Heart left ventricle (tissue), 16 donors: ENCODE results near the gene CNPY4. TPM values are rescaled to one million over a fixed set of nuclear protein-coding genes. Genes with fewer than 3 reads are reported as not detected.

Experiments used
- ATAC-seq, 4 donors: fragments of 200-7000 bp; cut with Tn5 transposase; one replicate each; pipeline ENCODE4 v1.9.1; 2020 to 2022; ENCODE audit warnings: moderate library complexity in 4 of 4, mild to moderate bottlenecking in 3 of 4, moderate number of reproducible peaks in 1 of 4
- DNase-seq, 5 donors: peaks; one replicate each; pipeline ENCODE4 v3.0.0-alpha.2; 2020
- H3K27ac ChIP-seq, 12 donors: fragments of 200-600 bp; sonication (generic) in 4 of 12; one replicate each; pipeline versions ENCODE4 v1.5.0 to v1.8.0; 2016 to 2022; ENCODE audit warnings: mild to moderate bottlenecking in 2 of 12
- H3K27me3 ChIP-seq, 9 donors: fragments of 200-600 bp; sonication (generic) in 2 of 9; one replicate each; pipeline versions ENCODE4 v1.5.1 to v1.8.0; 2016 to 2022; ENCODE audit warnings: mild to moderate bottlenecking in 3 of 9
- H3K36me3 ChIP-seq, 9 donors: fragments of 200-600 bp; sonication (generic) in 2 of 9; one replicate each; pipeline versions ENCODE4 v1.5.0 to v1.8.0; 2018 to 2022; ENCODE audit warnings: mild to moderate bottlenecking in 2 of 9
- H3K4me1 ChIP-seq, 12 donors: fragments of 200-600 bp; sonication (generic) in 4 of 12; one replicate each; pipeline versions ENCODE4 v1.5.0 to v1.8.0; 2016 to 2022; ENCODE audit warnings: mild to moderate bottlenecking in 3 of 12
- H3K4me3 ChIP-seq, 12 donors: fragments of 200-600 bp; sonication (generic) in 4 of 12; one replicate each; pipeline versions ENCODE4 v1.5.0 to v1.8.0; 2017 to 2022; ENCODE audit warnings: mild to moderate bottlenecking in 9 of 12, moderate library complexity in 4 of 12
- H3K9me3 ChIP-seq, 12 donors: fragments of 200-600 bp; sonication (generic) in 4 of 12; one replicate each; pipeline versions ENCODE4 v1.5.0 to v1.8.0; 2016 to 2022; ENCODE audit warnings: mild to moderate bottlenecking in 1 of 12
- POLR2A ChIP-seq, 2 donors: fragments of 450-650 bp; IDR thresholded peaks; one replicate each; pipeline ENCODE4 v1.6.1; 2017; ENCODE audit warnings: antibody characterized with exemption in 2 of 2, mild to moderate bottlenecking in 2 of 2, moderate library complexity in 2 of 2
- WGBS, 4 donors: extraction: QIAGEN DNeasy Blood & Tissue Kit in 2 of 4; methylation state at CpG; one replicate each; pipeline versions ENCODE4 v1.1.5 to v1.1.7; 2013 to 2018; 5-methylcytosine and 5-hydroxymethylcytosine counted together
- intact Hi-C, 10 donors: fragments of 100-400 bp; cut with DNase I; formaldehyde crosslinking; loops; one replicate each; pipeline versions ENCODE4 v1.11.1 to v1.14.2; 2022
- polyA plus RNA-seq, 2 donors: library from polyadenylated mRNA; stranded (reverse); fragments of 200-250 nt; gene quantifications; one replicate each; pipeline ENCODE4 v1.2.3, GENCODE V29; 2013
- total RNA-seq, 9 donors: library from RNA; depleted of rRNA in 2 of 9; stranded (reverse); fragments of >200 nt in 2 of 9; fragmentation: NEBNext Ultra II Directional in 3 of 9; extraction: Animal tissue kit (Norgen Biotek cat#: 25700) in 3 of 9; gene quantifications; one replicate each; pipeline versions ENCODE4 v1.1.0 to v1.2.4, GENCODE V29; 2016 to 2023
- TF ChIP-seq, protein P1 (sequence below), 12 donors: fragments of 200-600 bp; sonication (generic) in 4 of 12; IDR thresholded peaks; one replicate each; pipeline versions ENCODE4 v1.5.0 to v1.8.0; 2018 to 2022; ENCODE audit warnings: antibody characterized with exemption in 12 of 12, mild to moderate bottlenecking in 5 of 12
- donor health status: ischemic (EF 13 %, LVEDD 7.1; RV severe dilation, severe dysfunction).
- donor health status: healthy with polysubstance abuse.
- donor health status: DM: no; HTN: yes; CAD: no.
- donor health status: DM: no; HTN: no; CAD: no.
- donor health status: ischemic (EF 25% LVEDD 6.9; RV normal size, moderate dysfunction).
- donor health status: ischemic (EF 25% LVEDD 5.7; RV mildly dilated, moderate dysfunction).
- donor health status: healthy.
- donor health status: DM: yes; HTN: yes; CAD: no.
- donor health status: ischemic (EF 35%, LVEDD 5.7; RV mildly dilated, moderate dysfunction).
- donor health status: nonischemic (EF 11% LVEDD 7.7; RV severe dilation, severe dysfunction).
- donor health status: DM: yes; HTN: yes; CAD: no.
- donor health status: PGD.
- donor health status: ischemic (EF 29% LVEDD 5.4; RV normal size, mild dysfunction).
- donor health status: nonischemic (EF 23%, LVEDD 6.1; RV moderate dilation, normal function).

Gene CNPY4
- total and polyA plus RNA-seq, 11 donors = 5.9 to 10.8 (median 8.5) TPM

GRCh38 chr7:100147278-100147677 lies 27.8 kb downstream of the CNPY4 start:
- no peak overlapping the region for H3K27ac ChIP-seq
- no peak for ATAC-seq
- peaks cover 0 to 18% (median 0%) of the 10 kb centered on the region in 9 donors for H3K36me3 ChIP-seq
- intact Hi-C loops = loop anchor here in 1 of 10 donors (10.0 kb wide), 1 partner anchor 198 kb away; no protein-coding TSS in a partner anchor
- no peaks in the 10 kb centered on the region for H3K27me3 ChIP-seq
- H3K4me3 ChIP-seq = no peak overlapping the region
- WGBS, 4 donors = 94 to 99% (median 97%) methylated on average over 2 of the region's 2 CpGs
- no peak for TF ChIP-seq POLR2A (IDR thresholded peaks at IDR 0.05)
- TF ChIP-seq, protein P1, sequence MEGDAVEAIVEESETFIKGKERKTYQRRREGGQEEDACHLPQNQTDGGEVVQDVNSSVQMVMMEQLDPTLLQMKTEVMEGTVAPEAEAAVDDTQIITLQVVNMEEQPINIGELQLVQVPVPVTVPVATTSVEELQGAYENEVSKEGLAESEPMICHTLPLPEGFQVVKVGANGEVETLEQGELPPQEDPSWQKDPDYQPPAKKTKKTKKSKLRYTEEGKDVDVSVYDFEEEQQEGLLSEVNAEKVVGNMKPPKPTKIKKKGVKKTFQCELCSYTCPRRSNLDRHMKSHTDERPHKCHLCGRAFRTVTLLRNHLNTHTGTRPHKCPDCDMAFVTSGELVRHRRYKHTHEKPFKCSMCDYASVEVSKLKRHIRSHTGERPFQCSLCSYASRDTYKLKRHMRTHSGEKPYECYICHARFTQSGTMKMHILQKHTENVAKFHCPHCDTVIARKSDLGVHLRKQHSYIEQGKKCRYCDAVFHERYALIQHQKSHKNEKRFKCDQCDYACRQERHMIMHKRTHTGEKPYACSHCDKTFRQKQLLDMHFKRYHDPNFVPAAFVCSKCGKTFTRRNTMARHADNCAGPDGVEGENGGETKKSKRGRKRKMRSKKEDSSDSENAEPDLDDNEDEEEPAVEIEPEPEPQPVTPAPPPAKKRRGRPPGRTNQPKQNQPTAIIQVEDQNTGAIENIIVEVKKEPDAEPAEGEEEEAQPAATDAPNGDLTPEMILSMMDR (IDR thresholded peaks at IDR 0.05) = no peak
- DNase-seq = no peak
- H3K9me3 ChIP-seq = no peaks in the 10 kb centered on the region
- H3K4me1 ChIP-seq = peaks cover 0 to 36% (median 12%) of the 10 kb centered on the region in 12 donors

DNA sequence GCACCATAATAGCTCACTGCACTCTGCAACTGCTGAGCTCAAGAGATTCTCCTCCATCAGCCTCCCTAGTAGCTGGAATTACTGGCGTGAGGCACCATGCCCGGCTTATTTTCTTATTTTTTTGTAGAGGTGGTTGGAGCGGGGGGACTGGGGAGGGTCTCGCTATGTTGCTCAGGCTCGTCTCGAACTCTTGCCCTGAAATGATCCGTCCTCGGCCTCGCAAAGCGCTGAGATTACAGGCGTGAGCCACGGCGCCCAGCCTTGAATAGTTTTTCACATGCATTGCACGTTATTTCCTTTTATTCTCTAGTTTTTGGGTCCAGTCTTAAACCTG lies 28.8 kb downstream of the CNPY4 start:
- no peaks in the 10 kb centered on the region for H3K27me3 ChIP-seq
- peaks cover 0 to 25% (median 3%) of the 10 kb centered on the region in 9 donors for H3K36me3 ChIP-seq
- intact Hi-C loops = loop anchor here in 1 of 10 donors (10.0 kb wide), 1 partner anchor 197 kb away; no protein-coding TSS in a partner anchor
- H3K4me3 ChIP-seq = peak overlapping the region; percentile 16 to 97 (median 76)
- H3K27ac ChIP-seq = peak overlapping the region in 11 of 12 donors; percentile 26 to 89 (median 83)
- peaks cover 0 to 46% (median 12%) of the 10 kb centered on the region in 12 donors for H3K4me1 ChIP-seq
- ATAC-seq (peak in 1 of 4 donors; percentile 1), DNase-seq (no peak)
- H3K9me3 ChIP-seq = no peaks in the 10 kb centered on the region
- TF ChIP-seq POLR2A (IDR thresholded peaks at IDR 0.05) = no peak
- TF ChIP-seq, protein P1 (IDR thresholded peaks at IDR 0.05) = no peak
- WGBS, 4 donors = 16 to 28% (median 20%) methylated on average over 14 of the region's 14 CpGs

GRCh38 chr7:100148559-100149328 lies 29.3 kb downstream of the CNPY4 start, which contains the start of gene LAMTOR4:
Gene LAMTOR4 (plus strand): TSS chr7:100148918. CDS start chr7:100148973, 55 bp downstream.
- H3K27ac ChIP-seq = peak within 1 kb of the TSS; percentile 67 to 89 (median 84)
- peak within 1 kb of the TSS; percentile 61 to 97 (median 81) for H3K4me3 ChIP-seq
- WGBS, 4 donors = 0 to 2% (median 1%) methylated on average over 18 to 46 of the region's 46 CpGs
- H3K9me3 ChIP-seq = no peaks in the 10 kb centered on the region
- no peaks in the 10 kb centered on the region for H3K27me3 ChIP-seq
- peaks cover 0 to 50% (median 12%) of the 10 kb centered on the region in 12 donors for H3K4me1 ChIP-seq
- H3K36me3 ChIP-seq = peaks cover 0 to 30% (median 8%) of the 10 kb centered on the region in 9 donors
- TF ChIP-seq, protein P1 (IDR thresholded peaks at IDR 0.05) = no peak
- peak in 1 of 2 donors; percentile 94 for TF ChIP-seq POLR2A (IDR thresholded peaks at IDR 0.05)
- peak; percentile 99 to 100 (median 100) for ATAC-seq
- intact Hi-C loops = loop anchor here in 1 of 10 donors (10.0 kb wide), 1 partner anchor 196 kb away; no protein-coding TSS in a partner anchor
- DNase-seq = peak; percentile 99 to 100 (median 99)

GRCh38 chr7:100152404-100152803 lies 33.0 kb downstream of the CNPY4 start:
- no peak for ATAC-seq
- no peak overlapping the region for H3K4me3 ChIP-seq
- intact Hi-C loops = no loop called here
- no peak for DNase-seq
- peaks cover 0 to 62% (median 38%) of the 10 kb centered on the region in 9 donors for H3K36me3 ChIP-seq
- TF ChIP-seq, protein P1 (IDR thresholded peaks at IDR 0.05) = no peak
- no peak for TF ChIP-seq POLR2A (IDR thresholded peaks at IDR 0.05)
- H3K9me3 ChIP-seq = no peaks in the 10 kb centered on the region
- no peaks in the 10 kb centered on the region for H3K27me3 ChIP-seq
- peak overlapping the region in 1 of 12 donors; percentile 66 for H3K27ac ChIP-seq
- H3K4me1 ChIP-seq = peaks cover 0 to 75% (median 19%) of the 10 kb centered on the region in 12 donors
